ENCODE measurements around the gene TRAPPC3.

TRAPPC3 gene

GRCh38 chr1:36118447-36119204, 30.7 kb downstream of the TRAPPC3 start:
- Histone ChIP-seq H3K4me2 (ENCODE audit: low read length) (no peak overlapping the region), H3K9ac (ENCODE audit: low read depth, low read length) (no peak overlapping the region), H3K4me1 (ENCODE audit: control insufficient read depth, insufficient read depth, low read length) (peaks cover 34% of the 10 kb centered on the region), H3K27me3 (ENCODE audit: control insufficient read depth, insufficient read depth, low read length) (peaks cover 9% of the 10 kb centered on the region), H3K4me3 (ENCODE audit: low read length) (no peak overlapping the region), H3K9me3 (replicated peaks; ENCODE audit: low read length) (no peaks in the 10 kb centered on the region), H3K36me3 (ENCODE audit: insufficient read depth, low read length) (no peaks in the 10 kb centered on the region)

GRCh38 chr1:36116901-36117300, 32.4 kb downstream of the TRAPPC3 start:
- H3K9me3 ChIP-seq (replicated peaks; ENCODE audit: low read length), result no peaks in the 10 kb centered on the region
- no peak overlapping the region for H3K4me3 ChIP-seq (ENCODE audit: low read length)
- H3K4me2 ChIP-seq (ENCODE audit: low read length), result no peak overlapping the region
- peaks cover 34% of the 10 kb centered on the region for H3K4me1 ChIP-seq (ENCODE audit: control insufficient read depth, insufficient read depth, low read length)
- no peak overlapping the region for H3K9ac ChIP-seq (ENCODE audit: low read depth, low read length)
- H3K36me3 ChIP-seq (ENCODE audit: insufficient read depth, low read length), result no peaks in the 10 kb centered on the region
- no peaks in the 10 kb centered on the region for H3K27me3 ChIP-seq (ENCODE audit: control insufficient read depth, insufficient read depth, low read length)

GRCh38 chr1:36115931-36116330, 33.4 kb downstream of the TRAPPC3 start:
- Histone ChIP-seq H3K4me1 (ENCODE audit: control insufficient read depth, insufficient read depth, low read length) (peaks cover 34% of the 10 kb centered on the region), H3K27me3 (ENCODE audit: control insufficient read depth, insufficient read depth, low read length) (no peaks in the 10 kb centered on the region), H3K4me3 (ENCODE audit: low read length) (no peak overlapping the region), H3K9me3 (replicated peaks; ENCODE audit: low read length) (no peaks in the 10 kb centered on the region), H3K9ac (ENCODE audit: low read depth, low read length) (peak overlapping the region; percentile 79), H3K36me3 (ENCODE audit: insufficient read depth, low read length) (no peaks in the 10 kb centered on the region), H3K4me2 (ENCODE audit: low read length) (no peak overlapping the region)

GRCh38 chr1:36115200-36115669, 34.1 kb downstream of the TRAPPC3 start:
- Histone ChIP-seq H3K36me3 (ENCODE audit: insufficient read depth, low read length) (no peaks in the 10 kb centered on the region), H3K4me1 (ENCODE audit: control insufficient read depth, insufficient read depth, low read length) (peaks cover 34% of the 10 kb centered on the region), H3K27me3 (ENCODE audit: control insufficient read depth, insufficient read depth, low read length) (no peaks in the 10 kb centered on the region), H3K9ac (ENCODE audit: low read depth, low read length) (peak overlapping the region; percentile 79), H3K4me2 (ENCODE audit: low read length) (peak overlapping the region; percentile 71), H3K4me3 (ENCODE audit: low read length) (peak overlapping the region; percentile 26), H3K9me3 (replicated peaks; ENCODE audit: low read length) (no peaks in the 10 kb centered on the region)

- Histone ChIP-seq H3K4me1 (ENCODE audit: control insufficient read depth, insufficient read depth, low read length) (peaks cover 27% of the 10 kb centered on the region), H3K9ac (ENCODE audit: low read depth, low read length) (no peak overlapping the region), H3K4me2 (ENCODE audit: low read length) (no peak overlapping the region), H3K9me3 (replicated peaks; ENCODE audit: low read length) (no peaks in the 10 kb centered on the region), H3K27me3 (ENCODE audit: control insufficient read depth, insufficient read depth, low read length) (no peaks in the 10 kb centered on the region), H3K36me3 (ENCODE audit: insufficient read depth, low read length) (no peaks in the 10 kb centered on the region), H3K4me3 (ENCODE audit: low read length) (no peak overlapping the region)
These were observed 34.9 kb downstream of the TRAPPC3 start for GRCh38 chr1:36114371-36114770.

GRCh38 chr1:36112823-36113222, 36.5 kb downstream of the TRAPPC3 start:
- no peak overlapping the region for H3K9ac ChIP-seq (ENCODE audit: low read depth, low read length)
- H3K4me3 ChIP-seq (ENCODE audit: low read length), result no peak overlapping the region
- H3K27me3 ChIP-seq (ENCODE audit: control insufficient read depth, insufficient read depth, low read length), result no peaks in the 10 kb centered on the region
- no peaks in the 10 kb centered on the region for H3K36me3 ChIP-seq (ENCODE audit: insufficient read depth, low read length)
- no peak overlapping the region for H3K4me2 ChIP-seq (ENCODE audit: low read length)
- H3K9me3 ChIP-seq (replicated peaks; ENCODE audit: low read length), result no peaks in the 10 kb centered on the region
- H3K4me1 ChIP-seq (ENCODE audit: control insufficient read depth, insufficient read depth, low read length), result peaks cover 40% of the 10 kb centered on the region

GRCh38 chr1:36111151-36111550, 38.1 kb downstream of the TRAPPC3 start:
- Histone ChIP-seq H3K9me3 (replicated peaks; ENCODE audit: low read length) (no peaks in the 10 kb centered on the region), H3K27me3 (ENCODE audit: control insufficient read depth, insufficient read depth, low read length) (no peaks in the 10 kb centered on the region), H3K36me3 (ENCODE audit: insufficient read depth, low read length) (no peaks in the 10 kb centered on the region), H3K9ac (ENCODE audit: low read depth, low read length) (no peak overlapping the region), H3K4me3 (ENCODE audit: low read length) (no peak overlapping the region), H3K4me1 (ENCODE audit: control insufficient read depth, insufficient read depth, low read length) (peaks cover 34% of the 10 kb centered on the region), H3K4me2 (ENCODE audit: low read length) (no peak overlapping the region)

GRCh38 chr1:36109041-36109679, 40.1 kb downstream of the TRAPPC3 start:
- Histone ChIP-seq H3K4me3 (ENCODE audit: low read length) (no peak overlapping the region), H3K9ac (ENCODE audit: low read depth, low read length) (peak overlapping the region; percentile 36), H3K36me3 (ENCODE audit: insufficient read depth, low read length) (no peaks in the 10 kb centered on the region), H3K9me3 (replicated peaks; ENCODE audit: low read length) (no peaks in the 10 kb centered on the region), H3K4me1 (ENCODE audit: control insufficient read depth, insufficient read depth, low read length) (peaks cover 17% of the 10 kb centered on the region), H3K4me2 (ENCODE audit: low read length) (peak overlapping the region; percentile 34), H3K27me3 (ENCODE audit: control insufficient read depth, insufficient read depth, low read length) (no peaks in the 10 kb centered on the region)

- Histone ChIP-seq H3K27me3 (ENCODE audit: control insufficient read depth, insufficient read depth, low read length) (no peaks in the 10 kb centered on the region), H3K4me2 (ENCODE audit: low read length) (peak overlapping the region; percentile 34), H3K36me3 (ENCODE audit: insufficient read depth, low read length) (no peaks in the 10 kb centered on the region), H3K4me3 (ENCODE audit: low read length) (peak overlapping the region; percentile 3), H3K9ac (ENCODE audit: low read depth, low read length) (peak overlapping the region; percentile 36), H3K9me3 (replicated peaks; ENCODE audit: low read length) (no peaks in the 10 kb centered on the region), H3K4me1 (ENCODE audit: control insufficient read depth, insufficient read depth, low read length) (peaks cover 17% of the 10 kb centered on the region)
These were observed 41.0 kb downstream of the TRAPPC3 start for GRCh38 chr1:36108314-36108713.

- peaks cover 17% of the 10 kb centered on the region for H3K4me1 ChIP-seq (ENCODE audit: control insufficient read depth, insufficient read depth, low read length)
- H3K4me2 ChIP-seq (ENCODE audit: low read length), result no peak overlapping the region
- no peaks in the 10 kb centered on the region for H3K36me3 ChIP-seq (ENCODE audit: insufficient read depth, low read length)
- no peaks in the 10 kb centered on the region for H3K9me3 ChIP-seq (replicated peaks; ENCODE audit: low read length)
- H3K9ac ChIP-seq (ENCODE audit: low read depth, low read length), result no peak overlapping the region
- no peak overlapping the region for H3K4me3 ChIP-seq (ENCODE audit: low read length)
- no peaks in the 10 kb centered on the region for H3K27me3 ChIP-seq (ENCODE audit: control insufficient read depth, insufficient read depth, low read length)
These were observed 41.9 kb downstream of the TRAPPC3 start for GRCh38 chr1:36107394-36107793.

- peaks cover 17% of the 10 kb centered on the region for H3K4me1 ChIP-seq (ENCODE audit: control insufficient read depth, insufficient read depth, low read length)
These were observed 43.0 kb downstream of the TRAPPC3 start for GRCh38 chr1:36106269-36106668.

GRCh38 chr1:36101546-36101945, 47.7 kb downstream of the TRAPPC3 start:
- Histone ChIP-seq H3K9ac (ENCODE audit: low read depth, low read length) (no peak overlapping the region), H3K4me3 (ENCODE audit: low read length) (no peak overlapping the region), H3K27me3 (ENCODE audit: control insufficient read depth, insufficient read depth, low read length) (no peaks in the 10 kb centered on the region), H3K4me1 (ENCODE audit: control insufficient read depth, insufficient read depth, low read length) (no peaks in the 10 kb centered on the region), H3K4me2 (ENCODE audit: low read length) (no peak overlapping the region), H3K9me3 (replicated peaks; ENCODE audit: low read length) (no peaks in the 10 kb centered on the region), H3K36me3 (ENCODE audit: insufficient read depth, low read length) (no peaks in the 10 kb centered on the region)

More at GRCh38 chr1:36106269-36106668, 43.0 kb downstream of the TRAPPC3 start:
- Histone ChIP-seq H3K4me3 (ENCODE audit: low read length) (no peak overlapping the region), H3K36me3 (ENCODE audit: insufficient read depth, low read length) (no peaks in the 10 kb centered on the region), H3K9me3 (replicated peaks; ENCODE audit: low read length) (no peaks in the 10 kb centered on the region), H3K9ac (ENCODE audit: low read depth, low read length) (no peak overlapping the region), H3K27me3 (ENCODE audit: control insufficient read depth, insufficient read depth, low read length) (no peaks in the 10 kb centered on the region), H3K4me2 (ENCODE audit: low read length) (no peak overlapping the region)

Measured in skeletal muscle satellite cell (primary cell).